Neural progenitor cell (in vitro differentiated cells): Measurements from ENCODE around the gene CPA4. TPM values are rescaled to one million over a fixed set of nuclear protein-coding genes. Genes with fewer than 3 reads are reported as not detected.
A peak's percentile ranks its signal among the peaks of the same experiment; 100 is the strongest.

Experiments used
- DNase-seq: peaks from one replicate; pipeline ENCODE4 v3.0.0-alpha.2; 2016; ENCODE audit warnings: low spot score
- H2AFZ ChIP-seq: fragments of 200-600 bp; sonication (generic); replicated peaks from 2 replicates; pipeline ENCODE4 v1.6.1; 2016; ENCODE audit warnings: antibody characterized with exemption
- H3F3A ChIP-seq: fragments of 200-600 bp; sonication (generic); 2 replicates; pipeline ENCODE4 v1.6.1; 2016; ENCODE audit warnings: antibody characterized with exemption, low read depth
- H3K27ac ChIP-seq: fragments of 200-600 bp; sonication (generic); 2 replicates; pipeline ENCODE4 v1.5.1; 2016; ENCODE audit warnings: mild to moderate bottlenecking
- H3K27me3 ChIP-seq: fragments of 200-600 bp; sonication (generic); 2 replicates; pipeline ENCODE4 v1.6.1; 2016; ENCODE audit warnings: mild to moderate bottlenecking, moderate library complexity
- H3K36me3 ChIP-seq: fragments of 200-600 bp; sonication (generic); 2 replicates; pipeline ENCODE4 v1.5.1; 2016
- H3K4me1 ChIP-seq: fragments of 200-600 bp; sonication (generic); 2 replicates; pipeline ENCODE4 v1.6.1; 2016; ENCODE audit warnings: mixed run types
- H3K4me2 ChIP-seq: fragments of 200-600 bp; sonication (generic); 2 replicates; pipeline ENCODE4 v1.6.1; 2016
- H3K4me3 ChIP-seq: fragments of 200-600 bp; sonication (generic); 2 replicates; pipeline ENCODE4 v1.5.1; 2016
- H3K79me2 ChIP-seq: fragments of 200-600 bp; sonication (generic); 2 replicates; pipeline ENCODE4 v1.6.1; 2016; ENCODE audit warnings: low read depth
- H3K9ac ChIP-seq: fragments of 200-600 bp; sonication (generic); 2 replicates; pipeline ENCODE4 v1.6.1; 2016
- H3K9me3 ChIP-seq: fragments of 200-600 bp; sonication (generic); 2 replicates; pipeline ENCODE4 v1.5.1; 2016; ENCODE audit warnings: low read depth
- H4K20me1 ChIP-seq: fragments of 200-600 bp; sonication (generic); 2 replicates; pipeline ENCODE4 v1.6.1; 2016; ENCODE audit warnings: low read depth
- H3K27ac Mint-ChIP-seq: 3 replicates; pipeline ENCODE4 v1.8.0; 2021; ENCODE audit warnings: mixed read lengths
- H3K27me3 Mint-ChIP-seq: 2 replicates; pipeline ENCODE4 v1.8.0; 2022; ENCODE audit warnings: low read depth, mild to moderate bottlenecking, inconsistent platforms, moderate library complexity, mixed read lengths; ENCODE audit not compliant: insufficient read depth
- H3K36me3 Mint-ChIP-seq: 3 replicates; pipeline ENCODE4 v1.8.0; 2021; ENCODE audit warnings: mixed read lengths
- H3K4me1 Mint-ChIP-seq: 3 replicates; pipeline ENCODE4 v1.8.0; 2021; ENCODE audit warnings: mixed read lengths
- H3K4me3 Mint-ChIP-seq: 3 replicates; pipeline ENCODE4 v1.8.0; 2021; ENCODE audit warnings: mild to moderate bottlenecking, moderate library complexity, mixed read lengths
- H3K9me3 Mint-ChIP-seq: 3 replicates; pipeline ENCODE4 v1.8.0; 2020; ENCODE audit warnings: mixed read lengths
- CTCF ChIP-seq: fragments of 200-600 bp; sonication (generic); IDR thresholded peaks from 2 replicates; pipeline ENCODE4 v1.5.1; 2017; ENCODE audit warnings: antibody characterized with exemption, mild to moderate bottlenecking
- EZH2 ChIP-seq: fragments of 200-600 bp; sonication (generic); IDR thresholded peaks from 2 replicates; pipeline ENCODE4 v1.6.1; 2017; ENCODE audit warnings: antibody characterized with exemption, mild to moderate bottlenecking, moderate library complexity
- EZH2phosphoT487 ChIP-seq: fragments of 200-600 bp; sonication (generic); IDR thresholded peaks from 2 replicates; pipeline ENCODE4 v1.6.1; 2017; ENCODE audit warnings: antibody characterized with exemption
- total RNA-seq: library from RNA; depleted of rRNA; stranded (reverse); fragments of >200 nt; gene quantifications from 2 replicates; pipeline ENCODE4 v1.2.3, GENCODE V29; 2015; ENCODE audit warnings: low replicate concordance

Gene CPA4
- total RNA-seq, 1 donor from 2014 or later, result not detected

- H3K4me3 ChIP-seq, result no peak overlapping the region
- H3K9ac ChIP-seq, result no peak overlapping the region
- DNase-seq, result no peak
- H3K4me1 ChIP-seq, result no peaks in the 10 kb centered on the region
- H3K4me3 Mint-ChIP-seq, result no peak overlapping the region
- no peaks in the 10 kb centered on the region for H4K20me1 ChIP-seq
- no peaks in the 10 kb centered on the region for H3K36me3 ChIP-seq
- H3K27me3 Mint-ChIP-seq, result no peaks in the 10 kb centered on the region
- H3K9me3 Mint-ChIP-seq, result no peaks in the 10 kb centered on the region
- no peaks in the 10 kb centered on the region for H3F3A ChIP-seq
- no peaks in the 10 kb centered on the region for H3K9me3 ChIP-seq
- no peak overlapping the region for H3K27ac ChIP-seq
- no peaks in the 10 kb centered on the region for H3K4me1 Mint-ChIP-seq
- no peaks in the 10 kb centered on the region for H3K79me2 ChIP-seq
- no peak overlapping the region for H3K27ac Mint-ChIP-seq
- no peak overlapping the region for H3K4me2 ChIP-seq
- no peaks in the 10 kb centered on the region for H3K27me3 ChIP-seq
- H2AFZ ChIP-seq, result peak overlapping the region; percentile 13
- H3K36me3 Mint-ChIP-seq, result no peaks in the 10 kb centered on the region
- no peak for TF ChIP-seq CTCF
- no peak for TF ChIP-seq EZH2
- TF ChIP-seq EZH2phosphoT487, result no peak
Observed at GRCh38 chr7:130329681-130330080, 36.7 kb downstream of the CPA4 start.

GRCh38 chr7:130332259-130333053 is 39.5 kb downstream of the CPA4 start:
- Mint-ChIP-seq H3K27me3 (peaks cover under 1% of the 10 kb centered on the region), H3K4me3 (no peak overlapping the region), H3K4me1 (no peaks in the 10 kb centered on the region), H3K9me3 (peaks cover 2% of the 10 kb centered on the region), H3K36me3 (peaks cover 2% of the 10 kb centered on the region), H3K27ac (no peak overlapping the region)
- Histone ChIP-seq H3K79me2 (no peaks in the 10 kb centered on the region), H3K36me3 (no peaks in the 10 kb centered on the region), H3K4me2 (no peak overlapping the region), H3K27me3 (no peaks in the 10 kb centered on the region), H3K9ac (no peak overlapping the region), H3K4me3 (no peak overlapping the region), H3K27ac (no peak overlapping the region), H2AFZ (no peak overlapping the region), H3F3A (no peaks in the 10 kb centered on the region), H3K9me3 (no peaks in the 10 kb centered on the region), H4K20me1 (no peaks in the 10 kb centered on the region), H3K4me1 (no peaks in the 10 kb centered on the region)
- TF ChIP-seq EZH2phosphoT487 (no peak), CTCF (no peak), EZH2 (no peak)
- DNase-seq, result no peak

GRCh38 chr7:130333832-130334231 is 40.9 kb downstream of the CPA4 start:
- no peaks in the 10 kb centered on the region for H3K27me3 ChIP-seq
- no peak overlapping the region for H3K27ac ChIP-seq
- Mint-ChIP-seq H3K4me1 (peaks cover 6% of the 10 kb centered on the region), H3K4me3 (no peak overlapping the region), H3K27me3 (peaks cover 3% of the 10 kb centered on the region), H3K36me3 (peaks cover 2% of the 10 kb centered on the region), H3K9me3 (peaks cover 2% of the 10 kb centered on the region), H3K27ac (no peak overlapping the region)
- H3K4me2 ChIP-seq, result no peak overlapping the region
- H3K9me3 ChIP-seq, result no peaks in the 10 kb centered on the region
- H3K4me1 ChIP-seq, result peaks cover 10% of the 10 kb centered on the region
- no peaks in the 10 kb centered on the region for H3F3A ChIP-seq
- no peak for DNase-seq
- peak overlapping the region; percentile 44 for H2AFZ ChIP-seq
- H3K36me3 ChIP-seq, result no peaks in the 10 kb centered on the region
- no peak overlapping the region for H3K4me3 ChIP-seq
- no peak overlapping the region for H3K9ac ChIP-seq
- H3K79me2 ChIP-seq, result no peaks in the 10 kb centered on the region
- no peaks in the 10 kb centered on the region for H4K20me1 ChIP-seq
- TF ChIP-seq CTCF (no peak), EZH2phosphoT487 (no peak), EZH2 (no peak)
